Vagina (tissue), 2 donors: ENCODE data around the gene ABHD6. TPM values are rescaled to one million over a fixed set of nuclear protein-coding genes. Genes with fewer than 3 reads are reported as not detected.
"Not testable (repeated sequence)": the region's sequence is repeated elsewhere in the genome, so short reads cannot be mapped to it uniquely, and the experiment has no call there.

ENCODE experiments used
- DNase-seq, 2 donors: peaks; one replicate each; pipeline ENCODE4 v3.0.0-alpha.2; 2017; ENCODE audit errors: extremely low spot score in 2 of 2
- H3K27ac ChIP-seq: fragments of 200-600 bp; sonication (generic); one replicate; pipeline ENCODE4 v1.5.1; 2019
- H3K27me3 ChIP-seq: fragments of 200-600 bp; sonication (generic); one replicate; pipeline ENCODE4 v1.5.1; 2019
- H3K36me3 ChIP-seq, 2 donors: fragments of 200-600 bp; sonication (generic); one replicate each; pipeline ENCODE4 v1.5.1; 2017 to 2019
- H3K4me1 ChIP-seq: fragments of 200-600 bp; sonication (generic); one replicate; pipeline ENCODE4 v1.5.1; 2019
- H3K4me3 ChIP-seq, 2 donors: fragments of 200-600 bp; sonication (generic); 1 replicate in 1 of 2; 2 replicates in 1 of 2; pipeline ENCODE4 v1.5.1; 2016 to 2019
- H3K9me3 ChIP-seq: fragments of 200-600 bp; sonication (generic); one replicate; pipeline ENCODE4 v1.5.1; 2019
- CTCF ChIP-seq, 3 experiments: fragments of 450-650 bp in 2 of 3; fragments of 200-600 bp in 1 of 3; sonication (generic) in 1 of 3; IDR thresholded peaks; one replicate each; pipeline ENCODE4 v1.5.1; 2017 to 2019; ENCODE audit warnings: antibody characterized with exemption in 3 of 3, mild to moderate bottlenecking in 2 of 3, moderate library complexity in 2 of 3
- POLR2A ChIP-seq, 2 donors: fragments of 450-650 bp; IDR thresholded peaks; one replicate each; pipeline ENCODE4 v1.6.1; 2017; ENCODE audit warnings: antibody characterized with exemption in 2 of 2, mild to moderate bottlenecking in 2 of 2, moderate library complexity in 2 of 2
- POLR2AphosphoS5 ChIP-seq, 2 donors: sonication (generic); formaldehyde crosslinking; IDR thresholded peaks; one replicate each; pipeline ENCODE4 v1.9.0; 2017; ENCODE audit warnings: antibody characterized with exemption in 2 of 2, mild to moderate bottlenecking in 2 of 2, low read depth in 1 of 2; ENCODE audit not compliant: insufficient read depth in 1 of 2
- intact Hi-C: fragments of 100-400 bp; cut with DNase I; formaldehyde crosslinking; loops from one replicate; pipeline ENCODE4 v1.15.1; 2023
- total RNA-seq: library from RNA; depleted of rRNA; stranded (reverse); fragments of >200 nt; gene quantifications from one replicate; pipeline ENCODE4 v1.2.3, GENCODE V29; 2016

Gene ABHD6
- total RNA-seq, 1 donor from 2014 or later = 18.9 TPM

GRCh38 chr3:58274027-58274614, 36.5 kb downstream of the ABHD6 start:
- intact Hi-C loops = no loop called here
- peaks cover 7% of the 10 kb centered on the region for H3K4me1 ChIP-seq
- H3K27ac ChIP-seq = no peak overlapping the region
- no peaks in the 10 kb centered on the region for H3K9me3 ChIP-seq
- H3K27me3 ChIP-seq = no peaks in the 10 kb centered on the region
- no peak for TF ChIP-seq POLR2A (IDR thresholded peaks at IDR 0.05)
- TF ChIP-seq POLR2AphosphoS5 (IDR thresholded peaks at IDR 0.05; ENCODE audit: insufficient read depth in 1 of 2, low read depth in 1 of 2) = no peak
- no peak for TF ChIP-seq CTCF (IDR thresholded peaks at IDR 0.05)
- no peak overlapping the region for H3K4me3 ChIP-seq
- no peak for DNase-seq
- H3K36me3 ChIP-seq = peaks cover 0 to 10% of the 10 kb centered on the region in 2 donors

- Histone ChIP-seq H3K9me3 (no peaks in the 10 kb centered on the region), H3K27ac (no peak overlapping the region), H3K4me1 (no peaks in the 10 kb centered on the region), H3K4me3 (no peak overlapping the region), H3K27me3 (no peaks in the 10 kb centered on the region), H3K36me3 (peaks cover 0 to 30% of the 10 kb centered on the region in 2 donors)
- intact Hi-C loops = no loop called here
- no peak for DNase-seq
- no peak for TF ChIP-seq POLR2AphosphoS5 (IDR thresholded peaks at IDR 0.05; ENCODE audit: insufficient read depth in 1 of 2, low read depth in 1 of 2)
- no peak for TF ChIP-seq CTCF (IDR thresholded peaks at IDR 0.05)
- no peak for TF ChIP-seq POLR2A (IDR thresholded peaks at IDR 0.05)
Observed at GRCh38 chr3:58281069-58281468, 43.5 kb downstream of the ABHD6 start.

- Histone ChIP-seq H3K4me1 (no peaks in the 10 kb centered on the region), H3K4me3 (no peak overlapping the region), H3K9me3 (no peaks in the 10 kb centered on the region), H3K27ac (no peak overlapping the region), H3K27me3 (no peaks in the 10 kb centered on the region), H3K36me3 (peaks cover 0 to 30% of the 10 kb centered on the region in 2 donors)
- TF ChIP-seq POLR2AphosphoS5 (IDR thresholded peaks at IDR 0.05; ENCODE audit: insufficient read depth in 1 of 2, low read depth in 1 of 2) = no peak
- no peak for TF ChIP-seq CTCF (IDR thresholded peaks at IDR 0.05)
- TF ChIP-seq POLR2A (IDR thresholded peaks at IDR 0.05) = no peak
- no peak for DNase-seq
- intact Hi-C loops = no loop called here
Observed at GRCh38 chr3:58285334-58285733, 47.7 kb downstream of the ABHD6 start.

- H3K4me1 ChIP-seq = no peaks in the 10 kb centered on the region
- intact Hi-C loops = no loop called here
- TF ChIP-seq POLR2A (IDR thresholded peaks at IDR 0.05) (no peak), POLR2AphosphoS5 (IDR thresholded peaks at IDR 0.05; ENCODE audit: insufficient read depth in 1 of 2, low read depth in 1 of 2) (no peak), CTCF (IDR thresholded peaks at IDR 0.05) (no peak)
- H3K4me3 ChIP-seq = no peak overlapping the region
- no peaks in the 10 kb centered on the region for H3K9me3 ChIP-seq
- H3K27ac ChIP-seq = no peak overlapping the region
- H3K27me3 ChIP-seq = no peaks in the 10 kb centered on the region
- peaks cover 0 to 14% of the 10 kb centered on the region in 2 donors for H3K36me3 ChIP-seq
- DNase-seq = no peak
Observed at GRCh38 chr3:58287354-58287753, 49.8 kb downstream of the ABHD6 start.

- Histone ChIP-seq H3K27me3 (no peaks in the 10 kb centered on the region), H3K9me3 (no peaks in the 10 kb centered on the region), H3K27ac (no peak overlapping the region), H3K36me3 (peaks cover 0 to 14% of the 10 kb centered on the region in 2 donors), H3K4me3 (no peak overlapping the region), H3K4me1 (no peaks in the 10 kb centered on the region)
- TF ChIP-seq POLR2A (IDR thresholded peaks at IDR 0.05) (no peak), CTCF (IDR thresholded peaks at IDR 0.05) (no peak)
- intact Hi-C loops = no loop called here
- DNase-seq = no peak
Observed at GRCh38 chr3:58288011-58288728, 50.6 kb downstream of the ABHD6 start.

- H3K4me3 ChIP-seq, H3K27ac ChIP-seq, H3K4me1 ChIP-seq, H3K27me3 ChIP-seq, H3K9me3 ChIP-seq, DNase-seq, intact Hi-C loops: not testable (repeated sequence)
- H3K36me3 ChIP-seq = peaks cover 0 to 14% of the 10 kb centered on the region in 2 donors
Observed at GRCh38 chr3:58288964-58289613, 51.5 kb downstream of the ABHD6 start.

- H3K4me3 ChIP-seq, H3K27me3 ChIP-seq, DNase-seq, H3K27ac ChIP-seq, intact Hi-C loops, H3K4me1 ChIP-seq, H3K36me3 ChIP-seq, H3K9me3 ChIP-seq: not testable (repeated sequence)
Observed at GRCh38 chr3:58290446-58290845, 52.9 kb downstream of the ABHD6 start.
